K562 (cell line): ENCODE measurements around the gene IRX5. TPM values are rescaled to one million over a fixed set of nuclear protein-coding genes. Genes with fewer than 3 reads are reported as not detected.

Experiments used
- ATAC-seq: fragments of 200-7000 bp; cut with Tn5 transposase; 3 replicates; pipeline ENCODE4 v1.9.1; 2020; ENCODE audit warnings: moderate library complexity
- BruUV-seq: library from RNA; stranded (reverse); fragments of 400-500 nt; replicated peaks from 2 replicates; lab custom pipeline; 2021; lab: Mats Ljungman, UMichigan
- CTCF ChIA-PET: fragments of 300-600 bp; formaldehyde crosslinking; extraction: SDS; loops from one replicate; lab custom pipeline; 2021; ENCODE audit warnings: low intra/inter-chr PET ratio; lab: Yijun Ruan, JAX
- POLR2A ChIA-PET: fragments of 300-600, 350-650 bp; sonication (Branson Sonifier 250); formaldehyde crosslinking; extraction: SDS; loops from one replicate; lab custom pipeline; 2021; ENCODE audit warnings: antibody characterized with exemption, inconsistent platforms; lab: Yijun Ruan, JAX
- DNase-seq, 4 experiments: peaks; one replicate each; pipeline versions ENCODE4 v3.0.0 to v3.0.0-alpha.2; 2011 to 2018; ENCODE audit warnings: low spot score in 3 of 4, mixed read lengths in 3 of 4; ENCODE audit errors: extremely low read depth in 1 of 4
- FAIRE-seq: peaks from 2 replicates; lab custom pipeline; 2011; peaks lifted over from hg19 to GRCh38; lab: Jason Lieb, UNC
- H2AFZ ChIP-seq: 2 replicates; pipeline ENCODE4 v1.6.0; 2011; ENCODE audit warnings: low read depth, low read length, control low read depth, inconsistent platforms
- H3K27ac ChIP-seq: fragments of 200-600 bp; 3 replicates; pipeline ENCODE4 v1.8.0; 2011; ENCODE audit warnings: low read depth, mild to moderate bottlenecking, control low read depth, inconsistent platforms, low read length, moderate library complexity, mixed read lengths; ENCODE audit errors: extremely low read depth
- H3K27me3 ChIP-seq, 2 experiments: fragments of 300-600 bp in 1 of 2; 2 replicates in 1 of 2; 3 replicates in 1 of 2; pipeline versions ENCODE4 v1.6.0 to v1.8.0; 2011; ENCODE audit warnings: inconsistent platforms in 2 of 2, low read length in 2 of 2, mild to moderate bottlenecking in 1 of 2, mixed read lengths in 1 of 2, moderate library complexity in 1 of 2; ENCODE audit not compliant: control insufficient read depth in 2 of 2, insufficient read depth in 2 of 2
- H3K36me3 ChIP-seq: fragments of 300-600 bp; 3 replicates; pipeline ENCODE4 v1.8.0; 2011; ENCODE audit warnings: mild to moderate bottlenecking, low read length, inconsistent platforms; ENCODE audit not compliant: control insufficient read depth, insufficient read depth
- H3K4me1 ChIP-seq, 2 experiments: fragments of 200-600 bp in 1 of 2; replicated peaks in 1 of 2; 2 replicates in 1 of 2; 3 replicates in 1 of 2; pipeline versions ENCODE4 v1.5.1 to v1.8.0; 2011; ENCODE audit warnings: inconsistent platforms in 2 of 2, low read length in 2 of 2, mild to moderate bottlenecking in 1 of 2, mixed read lengths in 1 of 2, moderate library complexity in 1 of 2; ENCODE audit not compliant: control insufficient read depth in 2 of 2, insufficient read depth in 2 of 2
- H3K4me2 ChIP-seq: 2 replicates; pipeline ENCODE4 v1.6.1; 2011; ENCODE audit warnings: low read length, control low read depth, inconsistent platforms, mixed read lengths; ENCODE audit not compliant: insufficient read depth
- H3K4me3 ChIP-seq: fragments of 200-600 bp; sonication (generic), shearing (Covaris generic); 2 replicates; pipeline ENCODE4 v1.5.1; 2016; ENCODE audit warnings: control low read depth, inconsistent platforms
- H3K79me2 ChIP-seq: fragments of 200-600 bp; 3 replicates; pipeline ENCODE4 v1.8.0; 2011; ENCODE audit warnings: low read length, inconsistent platforms; ENCODE audit not compliant: control insufficient read depth, insufficient read depth
- H3K9ac ChIP-seq, 2 experiments: 2 replicates each; pipeline versions ENCODE4 v1.6.0 to v1.6.1; 2011; ENCODE audit warnings: low read depth in 2 of 2, low read length in 2 of 2, control low read depth in 1 of 2, inconsistent platforms in 1 of 2, mild to moderate bottlenecking in 1 of 2, mixed read lengths in 1 of 2; ENCODE audit not compliant: insufficient read depth in 1 of 2
- H3K9me1 ChIP-seq: one replicate; pipeline ENCODE4 v1.6.0; 2011; ENCODE audit warnings: inconsistent platforms, mild to moderate bottlenecking, low read length, moderate library complexity; ENCODE audit not compliant: control insufficient read depth, insufficient read depth
- H3K9me3 ChIP-seq: replicated peaks from 2 replicates; pipeline ENCODE4 v1.5.1; 2011; ENCODE audit warnings: low read depth, low read length, inconsistent platforms; ENCODE audit not compliant: control insufficient read depth, insufficient read depth
- H4K20me1 ChIP-seq: replicated peaks from 2 replicates; pipeline ENCODE4 v1.6.1; 2011; ENCODE audit warnings: low read length, inconsistent platforms, mixed read lengths; ENCODE audit not compliant: control insufficient read depth, insufficient read depth
- ARNT ChIP-seq, 2 experiments: fragments of 450-650 bp; IDR thresholded peaks; 2 replicates each; pipeline ENCODE4 v1.6.1; 2016; ENCODE audit warnings: mild to moderate bottlenecking in 1 of 2
- C11orf30 ChIP-seq: fragments of 450-650 bp; IDR thresholded peaks from 2 replicates; pipeline ENCODE4 v1.6.1; 2016; ENCODE audit warnings: low read depth, mild to moderate bottlenecking
- CC2D1A ChIP-seq: fragments of 450-650 bp; IDR thresholded peaks from 2 replicates; pipeline ENCODE4 v1.6.1; 2017; ENCODE audit warnings: mild to moderate bottlenecking
- GATAD2A ChIP-seq: fragments of 450-650 bp; IDR thresholded peaks from 2 replicates; pipeline ENCODE4 v1.6.1; 2017
- HCFC1 ChIP-seq: IDR thresholded peaks from 2 replicates; pipeline ENCODE4 v1.6.1; 2012; ENCODE audit warnings: low read depth, low read length, improper control_type of control experiment
- KAT7 ChIP-seq: sonication (generic); formaldehyde crosslinking; IDR thresholded peaks from 2 replicates; pipeline ENCODE4 v1.8.0; 2022; ENCODE audit warnings: missing genetic modification reagents, mild to moderate bottlenecking, borderline replicate concordance
- MAX ChIP-seq: sonication (generic); formaldehyde crosslinking; IDR thresholded peaks from 2 replicates; pipeline ENCODE4 v1.9.0; 2022; ENCODE audit warnings: mild to moderate bottlenecking, missing genetic modification reagents
- RAD21 ChIP-seq, 2 experiments: fragments of 250-450 bp in 1 of 2; fragments of 450-650 bp in 1 of 2; sonication (Bioruptor Pico) in 1 of 2; formaldehyde crosslinking in 1 of 2; IDR thresholded peaks in 1 of 2; conservative IDR thresholded peaks in 1 of 2; 2 replicates each; pipeline versions ENCODE4 v1.4.0 to v1.8.0; 2020 to 2022; ENCODE audit warnings: mild to moderate bottlenecking in 2 of 2, moderate library complexity in 1 of 2
- SAFB ChIP-seq: fragments of 200-400 bp; formaldehyde crosslinking; IDR thresholded peaks from 2 replicates; pipeline ENCODE4 v1.6.1; 2017; ENCODE audit warnings: low read depth, low read length, borderline replicate concordance
- ZBTB12 ChIP-seq: fragments of 250-450 bp; sonication (Bioruptor Pico); IDR thresholded peaks from 2 replicates; pipeline ENCODE4 v1.4.0; 2020
- ZNF644 ChIP-seq: fragments of 200-800 bp; sonication (Bioruptor generic); IDR thresholded peaks from 2 replicates; pipeline ENCODE4 v1.6.1; 2016; ENCODE audit warnings: low read depth, missing genetic modification characterization, missing compliant biosample characterization
- ZNF707 ChIP-seq: fragments of 250-450 bp; sonication (Bioruptor Pico); conservative IDR thresholded peaks from 2 replicates; pipeline ENCODE4 v1.8.0; 2022; ENCODE audit warnings: inconsistent platforms, mild to moderate bottlenecking, moderate library complexity
- WGBS: fragments of 100-300 bp; shearing (Covaris generic); methylation state at CpG from one replicate; pipeline ENCODE4 v1.1.6; 2016; ENCODE audit warnings: low coverage, mixed read lengths; ENCODE audit not compliant: insufficient coverage; ENCODE audit errors: missing lambda C conversion rate; 5-methylcytosine and 5-hydroxymethylcytosine counted together
- in situ Hi-C: fragments of 300-500 bp; cut with MboI; formaldehyde crosslinking; loops from 4 replicates; pipeline ENCODE4 v1.15.0; 2018; ENCODE audit warnings: inconsistent platforms, mixed read lengths
- intact Hi-C: fragments of 100-400 bp; cut with micrococcal nuclease; formaldehyde crosslinking; loops from 2 replicates; pipeline ENCODE4 v1.14.2; 2022
- polyA plus RNA-seq, 8 experiments: library from polyadenylated mRNA; depleted of rRNA in 4 of 8; stranded (reverse) in 5 of 8; unstranded in 3 of 8; fragments of >200 nt; fragmentation: Nextera tagmentation in 2 of 8; fragmentation: Illumina TruSeq in 1 of 8; extraction: Ambion mirVana in 2 of 8; extraction: Trizol in 1 of 8; gene quantifications; 2 replicates each; pipeline versions ENCODE4 v1.2.1 to v1.2.3, GENCODE V29; 2011 to 2014; ENCODE audit warnings: inconsistent platforms in 1 of 8, missing spikeins in 1 of 8
- total RNA-seq, 7 experiments: library from RNA; depleted of rRNA in 6 of 7; stranded (reverse); fragments of >200 nt in 6 of 7; fragmentation: Illumina TruSeq in 2 of 7; extraction: Trizol in 2 of 7; gene quantifications; 2 replicates each; pipeline versions ENCODE4 v1.2.1 to v1.2.3, GENCODE V29; 2011 to 2021; ENCODE audit warnings: low replicate concordance in 1 of 7
- TF ChIP-seq, protein P1 (sequence below), 2 experiments: fragments of 450-650 bp; formaldehyde crosslinking in 1 of 2; IDR thresholded peaks; 2 replicates each; pipeline versions ENCODE4 v1.4.0 to v1.6.1; 2014 to 2020; ENCODE audit warnings: mild to moderate bottlenecking in 2 of 2, borderline replicate concordance in 1 of 2, low read depth in 1 of 2

Gene IRX5
- total and polyA plus RNA-seq, 9 of the 15 experiments (the other 6 are each of a cell fraction or from before 2014, with no cell fraction given): 0.20 to 4.2 (median 0.94) TPM

GRCh38 chr16:54942353-54942943 lies 11.8 kb downstream of the IRX5 start:
- Histone ChIP-seq H4K20me1 (no peaks in the 10 kb centered on the region; the same call in 1 of the 2 replicates), H2AFZ (no peak overlapping the region), H3K27ac (no peak overlapping the region), H3K79me2 (no peaks in the 10 kb centered on the region), H3K36me3 (no peaks in the 10 kb centered on the region), H3K4me3 (no peak overlapping the region), H3K9ac (no peak overlapping the region), H3K27me3 (peaks cover 11 to 19% of the 10 kb centered on the region in 2 experiments; a peak in 4 of 5 replicates), H3K9me1 (no peaks in the 10 kb centered on the region), H3K4me1 (peaks cover 0 to 17% of the 10 kb centered on the region in 2 experiments; a peak in 2 of 5 replicates), H3K4me2 (no peak overlapping the region), H3K9me3 (no peaks in the 10 kb centered on the region)
- ChIA-PET CTCF (interaction anchor here (0.6 kb wide), 1 partner anchor 209 kb away, joined by 3 read pairs; no protein-coding TSS in a partner anchor), POLR2A (no interaction called here)
- no TSS peak for BruUV-seq
- FAIRE-seq: no peak
- peak in 1 of 4 experiments; percentile 9 for DNase-seq
- intact Hi-C loops: no loop called here
- 7% methylated on average over 2 of the region's 2 CpGs for WGBS
- 0 out of 3 replicates have a peak, but pooled peaks have one; percentile 39 for ATAC-seq
- in situ Hi-C loops: no loop called here
- TF ChIP-seq HCFC1: no peak
- TF ChIP-seq ZBTB12: no peak
- TF ChIP-seq SAFB: no peak
- peak in 1 of 2 experiments; percentile 39; a peak in 1 of 4 replicates for TF ChIP-seq RAD21 (CRISPR knock-in tag; conservative IDR thresholded peaks at IDR 0.05 in 1 of 2, IDR thresholded peaks at IDR 0.05 in 1 of 2)
- TF ChIP-seq MAX (CRISPR knock-in tag): no peak
- no peak for TF ChIP-seq KAT7 (CRISPR knock-in tag)
- no peak for TF ChIP-seq ZNF707 (CRISPR knock-in tag)
- no peak for TF ChIP-seq C11orf30
- no peak for TF ChIP-seq ZNF644 (tag)
- TF ChIP-seq GATAD2A: no peak
- no peak for TF ChIP-seq CC2D1A
- TF ChIP-seq ARNT (IDR thresholded peaks at IDR 0.05): no peak
- TF ChIP-seq, protein P1, sequence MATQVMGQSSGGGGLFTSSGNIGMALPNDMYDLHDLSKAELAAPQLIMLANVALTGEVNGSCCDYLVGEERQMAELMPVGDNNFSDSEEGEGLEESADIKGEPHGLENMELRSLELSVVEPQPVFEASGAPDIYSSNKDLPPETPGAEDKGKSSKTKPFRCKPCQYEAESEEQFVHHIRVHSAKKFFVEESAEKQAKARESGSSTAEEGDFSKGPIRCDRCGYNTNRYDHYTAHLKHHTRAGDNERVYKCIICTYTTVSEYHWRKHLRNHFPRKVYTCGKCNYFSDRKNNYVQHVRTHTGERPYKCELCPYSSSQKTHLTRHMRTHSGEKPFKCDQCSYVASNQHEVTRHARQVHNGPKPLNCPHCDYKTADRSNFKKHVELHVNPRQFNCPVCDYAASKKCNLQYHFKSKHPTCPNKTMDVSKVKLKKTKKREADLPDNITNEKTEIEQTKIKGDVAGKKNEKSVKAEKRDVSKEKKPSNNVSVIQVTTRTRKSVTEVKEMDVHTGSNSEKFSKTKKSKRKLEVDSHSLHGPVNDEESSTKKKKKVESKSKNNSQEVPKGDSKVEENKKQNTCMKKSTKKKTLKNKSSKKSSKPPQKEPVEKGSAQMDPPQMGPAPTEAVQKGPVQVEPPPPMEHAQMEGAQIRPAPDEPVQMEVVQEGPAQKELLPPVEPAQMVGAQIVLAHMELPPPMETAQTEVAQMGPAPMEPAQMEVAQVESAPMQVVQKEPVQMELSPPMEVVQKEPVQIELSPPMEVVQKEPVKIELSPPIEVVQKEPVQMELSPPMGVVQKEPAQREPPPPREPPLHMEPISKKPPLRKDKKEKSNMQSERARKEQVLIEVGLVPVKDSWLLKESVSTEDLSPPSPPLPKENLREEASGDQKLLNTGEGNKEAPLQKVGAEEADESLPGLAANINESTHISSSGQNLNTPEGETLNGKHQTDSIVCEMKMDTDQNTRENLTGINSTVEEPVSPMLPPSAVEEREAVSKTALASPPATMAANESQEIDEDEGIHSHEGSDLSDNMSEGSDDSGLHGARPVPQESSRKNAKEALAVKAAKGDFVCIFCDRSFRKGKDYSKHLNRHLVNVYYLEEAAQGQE (IDR thresholded peaks at IDR 0.05; ENCODE audit: borderline replicate concordance): peak; percentile 26; the same call in 1 of the 2 replicates
- TF ChIP-seq, protein P1 (CRISPR knock-in tag; IDR thresholded peaks at IDR 0.05; ENCODE audit: low read depth): no peak
